GM18498 (cell line): ENCODE measurements around the gene IFT20.
A peak's percentile ranks its signal among the peaks of the same experiment; 100 is the strongest.
"Not testable (repeated sequence)": the region's sequence is repeated elsewhere in the genome, so short reads cannot be mapped to it uniquely, and the experiment has no call there.

Source experiments
- ATAC-seq: cut with Tn5 transposase; IDR thresholded peaks from one replicate; pipeline ENCODE4 v1.9.1; 2021; ENCODE audit warnings: mild to moderate bottlenecking, moderate library complexity; ENCODE audit not compliant: unreplicated experiment

IFT20 gene

DNA sequence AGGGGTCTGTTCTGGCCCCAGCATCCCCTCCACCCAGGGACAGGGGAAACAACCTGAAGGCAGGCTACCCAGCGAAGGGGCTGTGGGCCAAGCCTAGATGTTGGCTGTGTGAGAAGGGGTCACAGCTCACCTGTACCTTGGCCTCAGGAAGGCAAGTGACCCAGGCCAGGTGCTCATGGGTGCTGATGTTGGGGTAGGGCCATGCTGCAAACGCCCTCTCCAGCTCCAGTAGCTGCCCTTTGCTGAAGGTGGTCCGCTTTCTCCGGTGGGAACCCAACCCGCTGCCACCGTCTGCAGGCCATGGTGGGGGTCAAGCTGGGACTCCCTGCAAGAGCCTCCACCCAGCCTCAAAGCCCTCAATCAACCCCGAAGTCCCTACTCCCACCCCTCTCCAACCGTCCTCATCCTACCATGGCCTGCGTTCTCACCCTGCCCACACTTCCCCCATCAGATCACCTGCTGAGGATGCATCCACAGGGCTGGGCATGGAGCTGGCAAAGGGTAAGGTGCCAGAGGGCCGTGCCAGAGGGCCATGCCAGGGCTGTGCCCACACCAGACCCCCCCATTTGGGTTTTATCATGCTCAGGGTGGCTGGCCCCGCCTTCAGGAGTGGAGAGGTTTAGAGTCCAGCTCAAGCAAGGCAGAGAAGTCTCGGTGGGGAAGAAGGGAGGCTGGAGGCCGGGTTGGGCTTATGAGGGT, 29.5 kb upstream of the IFT20 start, which contains the start of gene SEBOX:
Gene SEBOX, minus strand, starts transcription at position 535 of the 699 bp plus-strand sequence. Its CDS starts 48 bp downstream, at position 487.
- ATAC-seq, result no peak

DNA sequence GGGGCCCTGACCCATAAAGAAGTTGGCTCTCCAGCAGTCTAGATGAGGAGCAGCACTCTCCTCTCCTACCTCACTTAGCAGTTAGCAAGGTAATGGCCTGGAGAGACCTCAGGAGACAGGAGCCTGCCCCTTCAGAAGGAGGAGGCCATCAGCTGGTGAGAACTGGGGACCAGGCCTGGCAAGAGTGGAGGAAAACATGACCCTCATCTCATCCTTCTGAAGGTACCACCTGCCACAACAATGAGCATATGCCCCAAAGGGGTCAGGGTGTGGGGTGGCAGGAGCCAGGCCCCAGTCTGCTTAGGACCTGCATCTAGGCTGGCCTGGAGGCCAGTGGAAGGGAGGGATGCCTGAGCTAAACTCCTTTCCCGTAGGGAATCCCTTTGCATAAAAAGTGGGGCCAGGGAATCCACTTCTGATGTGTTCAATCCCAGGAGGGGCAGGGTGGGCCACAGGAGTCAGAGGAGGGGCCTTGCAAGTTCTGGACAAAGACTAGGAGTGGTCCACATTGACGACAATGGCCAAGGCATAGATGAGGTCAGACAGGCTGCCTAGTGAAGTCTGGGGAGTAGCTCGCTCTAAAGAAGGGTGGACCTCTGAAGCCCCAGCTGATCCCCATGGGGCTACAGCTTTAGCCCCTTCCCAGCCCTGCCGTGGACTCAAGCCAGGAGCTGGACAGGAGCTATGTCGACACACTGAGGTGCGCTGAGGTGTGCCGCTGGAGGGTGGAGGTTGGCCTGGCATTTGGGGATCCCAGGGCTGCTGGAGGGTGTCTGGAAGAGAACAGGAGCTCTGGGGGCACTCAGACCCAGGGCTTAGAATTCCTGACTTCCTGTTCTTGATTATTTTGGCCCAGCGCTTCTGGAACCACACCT, 28.7 kb upstream of the IFT20 start:
- ATAC-seq, result no peak

- no peak for ATAC-seq
Observed at GRCh38 chr17:28363186-28363585, 27.9 kb upstream of the IFT20 start.

- ATAC-seq, result no peak
Observed at GRCh38 chr17:28357901-28358197, 22.6 kb upstream of the IFT20 start.

DNA sequence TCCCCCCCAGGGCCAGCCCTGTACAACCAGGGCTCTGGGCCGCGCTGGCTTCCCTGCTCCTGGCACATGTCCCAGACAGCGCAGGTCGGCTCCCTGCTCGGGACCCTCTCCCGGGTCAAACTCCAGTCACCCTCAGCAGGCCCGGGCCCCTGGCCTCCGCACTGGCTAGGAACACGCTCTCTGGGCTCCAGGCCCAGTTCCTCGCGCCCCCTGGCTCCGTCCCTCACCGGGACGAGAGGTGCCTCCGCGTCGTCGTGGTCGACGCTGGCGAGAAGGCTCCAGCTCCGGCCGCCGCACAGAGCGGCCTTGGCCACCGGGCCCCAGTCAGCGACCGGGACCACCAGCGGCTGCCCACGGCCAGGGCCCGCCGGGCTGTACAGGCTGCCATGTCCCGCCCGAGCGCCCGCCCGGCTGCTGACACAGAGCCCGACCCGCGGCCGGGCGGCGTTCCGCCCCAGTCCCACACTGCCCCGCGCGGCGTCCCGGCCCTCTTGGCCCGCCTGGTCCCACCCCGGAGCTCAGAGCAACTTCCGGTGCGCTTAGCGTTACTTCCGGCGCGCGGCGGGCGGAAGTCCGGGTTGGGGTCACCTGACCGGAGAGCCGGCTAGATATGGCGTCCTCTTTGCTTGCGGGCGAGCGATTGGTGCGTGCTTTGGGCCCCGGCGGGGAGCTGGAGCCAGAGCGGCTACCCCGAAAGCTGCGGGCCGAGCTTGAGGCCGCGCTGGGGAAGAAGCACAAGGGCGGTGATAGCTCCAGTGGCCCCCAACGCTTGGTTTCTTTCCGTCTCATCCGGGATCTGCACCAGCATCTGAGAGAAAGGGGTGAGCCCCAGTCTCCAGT, 22.0 kb upstream of the IFT20 start, which contains the start of gene POLDIP2:
Gene POLDIP2, minus strand, starts transcription at position 467 of the 840 bp plus-strand sequence. Its CDS starts 79 bp downstream, at position 388.
- peak; percentile 97 for ATAC-seq

DNA sequence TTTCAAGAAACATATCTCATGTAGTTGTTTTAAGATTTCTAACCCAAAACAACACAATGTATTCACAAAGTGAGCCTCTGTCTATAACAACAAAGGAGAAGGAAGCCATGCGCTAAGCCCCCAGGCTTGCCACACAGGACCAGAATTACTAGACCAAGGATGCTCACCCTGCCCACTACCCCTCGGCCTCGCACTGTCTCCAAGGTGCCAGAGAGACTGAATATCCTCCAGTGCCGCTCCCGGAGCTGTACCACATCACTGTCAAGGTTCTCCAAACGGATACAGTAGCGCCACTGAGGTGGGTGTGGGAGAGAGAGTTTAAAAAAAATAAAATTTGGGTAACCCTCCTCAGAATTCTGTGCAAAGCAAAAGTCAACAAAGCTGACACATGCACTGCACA, 15.0 kb upstream of the IFT20 start:
- no peak for ATAC-seq

- no peak for ATAC-seq
Observed at GRCh38 chr17:28348979-28349378, 13.7 kb upstream of the IFT20 start.

- no peak for ATAC-seq
Observed at GRCh38 chr17:28347261-28347891, 12.1 kb upstream of the IFT20 start.

DNA sequence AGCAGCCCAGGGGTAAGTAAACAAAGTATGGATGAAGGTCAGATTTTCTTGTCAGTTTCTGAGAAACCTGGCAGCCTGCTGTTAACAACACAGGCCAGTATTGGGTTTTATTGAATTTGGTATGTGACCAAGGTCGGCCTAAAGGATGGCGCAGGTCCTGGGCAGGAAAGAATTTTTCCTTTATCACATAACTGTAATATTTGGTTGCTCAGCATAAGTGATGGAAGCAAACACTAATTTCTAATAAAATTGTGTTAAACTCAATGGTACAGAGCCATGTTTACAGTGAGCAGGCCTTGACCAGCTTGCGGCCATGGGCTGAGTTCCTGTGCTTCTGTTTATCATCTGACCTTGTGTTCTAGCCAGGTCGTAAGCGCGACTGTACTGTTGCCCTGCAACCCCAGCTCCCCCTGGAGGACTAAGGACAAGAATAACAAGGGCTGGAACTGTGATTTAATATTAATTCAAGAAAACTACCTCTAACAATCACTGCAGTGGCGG, 11.5 kb upstream of the IFT20 start:
- no peak for ATAC-seq

DNA sequence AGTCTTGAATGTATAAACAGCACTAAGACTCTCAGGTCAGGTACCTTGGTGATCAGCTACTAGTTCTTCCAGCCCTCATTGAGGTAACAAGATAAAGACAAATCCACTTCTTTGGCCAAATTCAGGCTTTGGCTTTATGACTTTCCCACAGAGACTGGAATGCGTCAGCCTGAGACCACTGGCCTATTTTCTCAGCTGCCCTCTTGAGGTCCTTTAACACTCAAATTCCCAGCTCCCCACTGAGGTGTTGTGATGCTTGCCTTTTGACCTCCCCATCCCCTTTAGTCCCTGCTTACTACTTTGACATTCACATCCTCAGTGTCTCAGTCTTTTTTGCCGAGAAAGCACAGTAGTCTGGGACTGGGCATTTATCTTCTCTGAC, 10.9 kb upstream of the IFT20 start:
- no peak for ATAC-seq

- no peak for ATAC-seq
Observed at GRCh38 chr17:28345419-28346198, 10.3 kb upstream of the IFT20 start.

GRCh38 chr17:28344435-28344901, 9.2 kb upstream of the IFT20 start:
- ATAC-seq, result no peak

- ATAC-seq, result no peak
Observed at GRCh38 chr17:28344011-28344410, 8.7 kb upstream of the IFT20 start.

DNA sequence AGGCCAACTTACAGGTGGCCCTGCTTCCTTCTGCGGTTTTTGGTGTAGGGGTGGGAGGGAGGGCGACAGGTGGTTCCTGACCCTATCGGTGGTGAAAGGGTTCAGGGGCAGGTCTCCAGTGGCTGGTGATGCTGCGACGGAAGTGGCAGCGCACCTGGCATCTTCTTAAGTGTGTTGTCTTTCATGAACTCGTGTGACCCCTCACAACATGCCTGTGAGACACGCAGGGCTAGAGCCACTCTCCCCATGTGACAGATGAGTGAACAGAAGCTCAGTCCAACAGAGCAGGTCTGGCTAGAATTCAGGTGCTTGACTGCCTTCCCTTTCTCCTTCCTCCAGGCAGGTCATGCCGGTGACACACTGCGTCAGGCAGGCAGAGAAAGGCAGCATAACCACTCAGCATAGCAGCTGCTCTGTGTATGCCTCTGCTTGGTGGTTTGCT, 8.2 kb upstream of the IFT20 start:
- ATAC-seq, result no peak

DNA sequence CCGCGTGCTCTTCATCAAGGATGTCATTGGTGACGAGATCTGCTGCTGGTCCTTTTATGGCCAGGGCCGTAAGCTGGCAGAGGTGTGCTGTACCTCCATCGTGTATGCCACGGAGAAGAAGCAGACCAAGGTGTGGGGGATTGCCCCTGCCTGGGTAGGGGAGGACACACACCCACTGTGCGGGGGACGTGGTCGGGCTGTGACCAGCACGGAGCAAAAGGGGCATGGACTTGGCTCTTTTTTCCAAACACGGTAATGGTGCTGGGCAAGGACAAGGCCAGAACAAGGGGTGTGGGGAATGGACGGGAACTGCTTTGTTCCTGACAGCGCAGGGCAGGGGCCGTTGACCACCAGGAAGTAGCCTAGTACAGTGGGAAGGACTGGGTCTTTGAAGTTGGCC, 7.0 kb upstream of the IFT20 start:
- ATAC-seq, result no peak

GRCh38 chr17:28341516-28341915, 6.2 kb upstream of the IFT20 start:
- ATAC-seq, result no peak

DNA sequence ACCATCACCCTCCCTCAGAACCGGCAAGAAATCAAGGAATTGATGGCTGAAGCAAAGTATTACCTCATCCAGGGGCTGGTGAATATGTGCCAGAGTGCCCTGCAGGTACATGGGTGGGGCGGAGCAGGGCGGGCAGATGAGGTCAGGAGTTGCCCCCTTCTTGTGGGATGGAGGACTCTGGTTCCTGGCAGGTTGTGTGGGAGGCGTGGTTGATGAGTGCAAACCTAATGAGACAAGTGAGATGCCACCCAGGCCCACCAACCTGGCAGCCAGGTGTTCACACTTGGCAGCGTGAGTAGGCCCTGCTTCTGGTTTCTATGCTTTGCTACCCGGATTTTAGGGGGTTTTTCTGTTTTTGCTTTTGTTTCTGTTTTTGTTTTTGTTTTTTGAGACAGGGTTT, 5.1 kb upstream of the IFT20 start:
- ATAC-seq, result no peak

- ATAC-seq, result no peak
Observed at GRCh38 chr17:28339431-28339830, 4.2 kb upstream of the IFT20 start.

DNA sequence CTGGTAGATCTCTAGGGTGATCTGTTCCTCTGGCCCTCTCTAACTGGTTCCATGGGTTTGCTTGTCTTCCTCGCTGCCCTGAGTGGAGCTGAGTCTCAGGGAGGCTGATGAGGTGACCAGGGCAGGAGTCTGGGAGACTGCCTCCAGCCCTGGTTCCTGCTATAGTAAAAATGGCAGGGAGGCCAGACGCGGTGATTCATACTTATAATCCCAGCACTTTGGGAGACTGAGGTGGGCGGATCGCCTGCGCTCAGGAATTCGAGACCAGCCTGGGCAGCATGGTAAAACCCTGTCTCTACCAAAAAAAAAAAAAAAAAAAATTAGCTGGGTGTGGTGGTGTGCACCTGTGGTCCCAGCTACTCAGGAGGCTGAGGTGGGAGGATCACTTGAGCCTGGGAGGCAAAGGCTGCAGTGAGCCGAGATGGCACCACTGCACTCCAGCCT, 3.5 kb upstream of the IFT20 start:
- ATAC-seq, result not testable (repeated sequence)
